Hepatocyte (in vitro differentiated cells): Measurements from ENCODE around the gene CAVIN3. TPM values are rescaled to one million over a fixed set of nuclear protein-coding genes. Genes with fewer than 3 reads are reported as not detected.

Experiments used
- DNase-seq: peaks from one replicate; pipeline ENCODE4 v3.0.0-alpha.2; 2016; ENCODE audit warnings: low spot score
- H2AFZ ChIP-seq: fragments of 200-600 bp; sonication (generic); 2 replicates; pipeline ENCODE4 v1.6.0; 2016; ENCODE audit warnings: antibody characterized with exemption, mild to moderate bottlenecking
- H3K27ac ChIP-seq: fragments of 200-600 bp; sonication (generic); 2 replicates; pipeline ENCODE4 v1.5.1; 2016; ENCODE audit warnings: mild to moderate bottlenecking
- H3K27me3 ChIP-seq: fragments of 200-600 bp; sonication (generic); 2 replicates; pipeline ENCODE4 v1.6.1; 2016
- H3K36me3 ChIP-seq: fragments of 200-600 bp; sonication (generic); replicated peaks from 2 replicates; pipeline ENCODE4 v1.5.1; 2016; ENCODE audit warnings: low read depth; ENCODE audit not compliant: insufficient read depth
- H3K4me1 ChIP-seq: fragments of 200-600 bp; sonication (generic); 2 replicates; pipeline ENCODE4 v1.5.1; 2016; ENCODE audit warnings: mild to moderate bottlenecking, moderate library complexity; ENCODE audit not compliant: insufficient read depth
- H3K4me2 ChIP-seq: fragments of 200-600 bp; sonication (generic); 2 replicates; pipeline ENCODE4 v1.6.0; 2016
- H3K4me3 ChIP-seq: fragments of 200-600 bp; sonication (generic); 2 replicates; pipeline ENCODE4 v1.5.1; 2016; ENCODE audit warnings: mild to moderate bottlenecking
- H3K79me2 ChIP-seq: fragments of 200-600 bp; sonication (generic); 2 replicates; pipeline ENCODE4 v1.6.0; 2017; ENCODE audit warnings: mild to moderate bottlenecking
- H3K9me2 ChIP-seq: fragments of 200-600 bp; sonication (generic); replicated peaks from 2 replicates; pipeline ENCODE4 v1.6.0; 2017; ENCODE audit warnings: mild to moderate bottlenecking; ENCODE audit not compliant: insufficient read depth
- H3K9me3 ChIP-seq: fragments of 200-600 bp; sonication (generic); 2 replicates; pipeline ENCODE4 v1.5.1; 2016; ENCODE audit warnings: low read depth, mild to moderate bottlenecking
- H4K20me1 ChIP-seq: fragments of 200-600 bp; sonication (generic); 2 replicates; pipeline ENCODE4 v1.6.0; 2016; ENCODE audit warnings: mild to moderate bottlenecking; ENCODE audit not compliant: insufficient read depth, poor library complexity, severe bottlenecking
- EZH2 ChIP-seq: fragments of 200-600 bp; sonication (generic); IDR thresholded peaks from 2 replicates; pipeline ENCODE4 v1.6.1; 2016; ENCODE audit warnings: antibody characterized with exemption, mild to moderate bottlenecking, borderline replicate concordance
- EZH2phosphoT487 ChIP-seq: fragments of 200-600 bp; sonication (generic); IDR thresholded peaks from one replicate; pipeline ENCODE4 v1.6.1; 2018; ENCODE audit warnings: antibody characterized with exemption, mild to moderate bottlenecking, low read depth, moderate library complexity; ENCODE audit not compliant: unreplicated experiment, severe bottlenecking
- WGBS: methylation state at CpG from one replicate; pipeline ENCODE4 v1.1.6; 2016; ENCODE audit warnings: low lambda C conversion rate; ENCODE audit errors: missing lambda C conversion rate; 5-methylcytosine and 5-hydroxymethylcytosine counted together
- polyA plus RNA-seq: library from polyadenylated mRNA; unstranded; fragments of >200 nt; fragmentation: Nextera tagmentation; extraction: Ambion mirVana; gene quantifications from 2 replicates; pipeline ENCODE4 v1.2.1, GENCODE V29; 2016
- total RNA-seq: library from RNA; depleted of rRNA; stranded (reverse); fragments of >200 nt; gene quantifications from 2 replicates; pipeline ENCODE4 v1.2.3, GENCODE V29; 2014
- TF ChIP-seq, protein P1 (sequence below): fragments of 200-600 bp; sonication (generic); IDR thresholded peaks from 2 replicates; pipeline ENCODE4 v1.5.1; 2016; ENCODE audit warnings: antibody characterized with exemption, mild to moderate bottlenecking; ENCODE audit not compliant: poor library complexity

Gene CAVIN3
- total and polyA plus RNA-seq, 2 experiments from 2014 or later, result 93.3 to 115 TPM

DNA sequence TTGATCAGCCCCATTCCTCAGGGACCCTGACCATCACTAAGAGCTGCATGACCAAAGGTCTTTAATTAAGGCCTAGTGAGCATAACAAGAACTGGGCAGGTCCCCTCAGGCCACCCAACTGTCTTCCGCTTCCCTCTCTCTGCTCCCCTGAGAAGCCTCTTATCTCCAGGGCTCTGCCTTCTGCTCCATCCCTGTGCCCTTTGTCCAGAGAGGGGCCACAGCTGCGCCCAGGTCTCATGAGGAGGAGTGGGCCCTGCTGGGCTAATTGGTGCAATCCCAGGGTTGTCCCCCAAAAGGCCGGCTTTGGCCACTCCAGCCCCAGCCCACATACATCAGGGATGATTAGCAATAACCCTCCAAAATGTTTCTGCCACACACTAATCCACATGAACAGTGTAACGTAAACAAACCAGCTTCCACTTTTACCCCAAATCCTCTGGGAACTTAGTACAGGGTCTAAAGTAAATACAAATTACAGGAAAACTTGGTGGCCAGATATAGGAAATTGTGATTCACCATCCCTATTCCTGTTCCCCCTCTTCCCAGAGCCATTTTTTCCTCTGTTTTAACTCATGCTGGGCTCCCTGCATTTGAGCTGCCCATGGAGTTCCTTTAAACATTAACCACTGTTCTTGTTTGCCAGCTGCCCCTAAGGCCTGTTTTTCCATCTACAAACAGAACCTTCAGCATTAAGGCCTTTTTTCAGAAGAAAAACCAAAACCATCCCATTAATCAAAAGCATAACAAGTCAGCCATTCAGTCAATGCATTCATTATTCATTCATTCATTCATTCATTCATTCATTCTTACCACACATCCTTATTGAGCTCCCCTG is 34.6 kb upstream of the CAVIN3 start:
- DNase-seq, result no peak
- Histone ChIP-seq H3K27ac (peak overlapping the region; percentile 47), H3K9me3 (no peaks in the 10 kb centered on the region), H3K36me3 (no peaks in the 10 kb centered on the region), H2AFZ (no peak overlapping the region), H3K27me3 (no peaks in the 10 kb centered on the region), H4K20me1 (no peaks in the 10 kb centered on the region), H3K9me2 (no peaks in the 10 kb centered on the region), H3K4me2 (peak overlapping the region; percentile 63), H3K4me1 (peaks cover 5% of the 10 kb centered on the region), H3K4me3 (no peak overlapping the region), H3K79me2 (no peaks in the 10 kb centered on the region)
- TF ChIP-seq, protein P1, sequence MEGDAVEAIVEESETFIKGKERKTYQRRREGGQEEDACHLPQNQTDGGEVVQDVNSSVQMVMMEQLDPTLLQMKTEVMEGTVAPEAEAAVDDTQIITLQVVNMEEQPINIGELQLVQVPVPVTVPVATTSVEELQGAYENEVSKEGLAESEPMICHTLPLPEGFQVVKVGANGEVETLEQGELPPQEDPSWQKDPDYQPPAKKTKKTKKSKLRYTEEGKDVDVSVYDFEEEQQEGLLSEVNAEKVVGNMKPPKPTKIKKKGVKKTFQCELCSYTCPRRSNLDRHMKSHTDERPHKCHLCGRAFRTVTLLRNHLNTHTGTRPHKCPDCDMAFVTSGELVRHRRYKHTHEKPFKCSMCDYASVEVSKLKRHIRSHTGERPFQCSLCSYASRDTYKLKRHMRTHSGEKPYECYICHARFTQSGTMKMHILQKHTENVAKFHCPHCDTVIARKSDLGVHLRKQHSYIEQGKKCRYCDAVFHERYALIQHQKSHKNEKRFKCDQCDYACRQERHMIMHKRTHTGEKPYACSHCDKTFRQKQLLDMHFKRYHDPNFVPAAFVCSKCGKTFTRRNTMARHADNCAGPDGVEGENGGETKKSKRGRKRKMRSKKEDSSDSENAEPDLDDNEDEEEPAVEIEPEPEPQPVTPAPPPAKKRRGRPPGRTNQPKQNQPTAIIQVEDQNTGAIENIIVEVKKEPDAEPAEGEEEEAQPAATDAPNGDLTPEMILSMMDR, result no peak
- TF ChIP-seq EZH2 (no peak), EZH2phosphoT487 (no peak)
- WGBS, result 71% methylated on average over 4 of the region's 4 CpGs

DNA sequence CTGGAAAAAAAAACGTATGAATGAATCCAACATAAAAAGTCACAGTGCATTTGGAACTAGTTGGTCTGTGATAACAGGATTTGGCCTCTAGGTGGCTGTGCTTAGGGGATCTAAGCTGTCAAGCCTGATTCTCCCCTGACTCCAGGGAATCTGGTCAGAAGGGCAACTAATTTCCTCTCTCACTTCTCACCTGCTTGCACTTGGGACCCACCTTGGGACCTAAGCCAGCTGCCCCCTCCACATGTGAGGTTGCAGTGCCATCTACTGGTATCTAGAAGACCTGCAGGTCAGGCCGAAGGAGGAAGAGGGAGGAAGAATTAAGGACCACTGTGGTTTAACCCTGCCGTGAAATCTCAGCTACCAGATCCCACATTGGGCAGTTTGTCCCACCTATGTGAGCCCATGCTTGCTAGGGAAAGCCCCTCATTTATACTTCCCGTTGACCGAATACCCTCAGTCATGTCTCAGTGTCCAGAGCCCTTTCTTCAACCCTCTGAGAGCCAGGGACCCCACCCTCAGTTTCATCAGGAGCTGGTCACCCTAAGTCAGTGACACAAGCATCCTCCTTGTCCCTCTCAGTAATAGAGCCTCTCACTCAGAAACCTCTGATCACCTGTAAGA is 33.2 kb upstream of the CAVIN3 start:
- Histone ChIP-seq H2AFZ (peak overlapping the region; percentile 23), H3K27me3 (no peaks in the 10 kb centered on the region), H3K4me1 (peaks cover 5% of the 10 kb centered on the region), H3K4me3 (no peak overlapping the region), H4K20me1 (no peaks in the 10 kb centered on the region), H3K9me3 (no peaks in the 10 kb centered on the region), H3K79me2 (no peaks in the 10 kb centered on the region), H3K36me3 (no peaks in the 10 kb centered on the region), H3K4me2 (no peak overlapping the region), H3K27ac (no peak overlapping the region), H3K9me2 (no peaks in the 10 kb centered on the region)
- WGBS, result 8% methylated on average over 5 of the region's 5 CpGs
- TF ChIP-seq, protein P1, result peak; percentile 96
- TF ChIP-seq EZH2 (no peak), EZH2phosphoT487 (no peak)
- peak; percentile 90 for DNase-seq

DNA sequence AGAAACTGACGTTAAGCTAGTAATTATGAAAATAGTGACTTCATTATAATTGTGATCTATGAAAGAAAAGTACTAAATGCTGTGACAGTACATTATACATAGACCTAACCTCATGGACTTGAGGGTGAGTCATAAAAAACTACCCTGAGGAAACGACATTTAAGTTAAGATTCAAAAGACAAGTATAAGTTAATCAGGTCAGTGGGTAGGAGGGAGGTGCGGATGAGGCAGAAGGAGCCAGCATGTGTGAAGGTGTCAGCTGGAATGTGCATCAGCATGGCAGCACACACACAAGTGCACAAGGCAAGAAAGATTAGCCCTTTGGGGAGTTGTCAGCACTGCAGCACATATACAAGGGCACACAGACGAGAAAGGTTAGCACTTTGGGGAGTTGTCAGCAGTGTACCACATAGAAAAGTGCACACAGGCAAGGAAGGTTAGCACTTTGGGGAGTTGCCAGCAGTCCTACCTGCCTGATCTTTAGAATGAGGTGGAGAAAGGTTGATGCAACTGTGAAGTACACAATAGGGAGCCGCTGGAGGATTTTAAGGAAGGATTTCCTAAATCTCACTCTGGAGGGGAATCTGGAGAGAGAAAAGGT is 31.6 kb upstream of the CAVIN3 start:
- Histone ChIP-seq H3K36me3 (no peaks in the 10 kb centered on the region), H3K27ac (no peak overlapping the region), H3K9me2 (no peaks in the 10 kb centered on the region), H3K4me2 (no peak overlapping the region), H3K79me2 (no peaks in the 10 kb centered on the region), H3K27me3 (no peaks in the 10 kb centered on the region), H3K9me3 (no peaks in the 10 kb centered on the region), H3K4me1 (peaks cover 5% of the 10 kb centered on the region), H3K4me3 (no peak overlapping the region), H4K20me1 (no peaks in the 10 kb centered on the region), H2AFZ (no peak overlapping the region)
- TF ChIP-seq EZH2, result no peak
- no peak for TF ChIP-seq EZH2phosphoT487
- TF ChIP-seq, protein P1, result no peak
- WGBS, result 72% methylated on average over 5 of the region's 5 CpGs
- DNase-seq, result no peak
